Brain microvascular endothelial cell (primary cell): ENCODE results near the gene ARID1A.
A peak's percentile ranks its signal among the peaks of the same experiment; 100 is the strongest.

ENCODE experiments used
- DNase-seq: peaks from one replicate; pipeline ENCODE4 v3.0.0-alpha.2; 2020
- H3K27ac ChIP-seq: fragments of 250-450 bp; sonication (Bioruptor Pico); 2 replicates; pipeline ENCODE4 v1.5.1; 2020; ENCODE audit warnings: mild to moderate bottlenecking, moderate library complexity
- H3K27me3 ChIP-seq: fragments of 250-450 bp; sonication (Bioruptor Pico); replicated peaks from 2 replicates; pipeline ENCODE4 v1.5.1; 2020; ENCODE audit warnings: mild to moderate bottlenecking
- H3K36me3 ChIP-seq: fragments of 250-450 bp; sonication (Bioruptor Pico); replicated peaks from 2 replicates; pipeline ENCODE4 v1.5.1; 2020; ENCODE audit warnings: mild to moderate bottlenecking
- H3K4me3 ChIP-seq: 2 replicates; pipeline ENCODE4 v1.5.1; 2011; ENCODE audit warnings: low read depth, mild to moderate bottlenecking, control low read depth, low read length, moderate library complexity
- CTCF ChIP-seq: IDR thresholded peaks from 2 replicates; pipeline ENCODE4 v1.5.1; 2011; ENCODE audit warnings: low read depth, mild to moderate bottlenecking, moderate library complexity, low read length, control low read depth, inconsistent platforms; ENCODE audit errors: missing control alignments
- in situ Hi-C: cut with HindIII; loops from 2 replicates; pipeline ENCODE4 v1.10.0; 2017; ENCODE audit warnings: low sequenced_read_pairs, low pct_ligation_motif_present

ARID1A gene

GRCh38 chr1:26743426-26744059, 47.7 kb downstream of the ARID1A start:
- no peak for DNase-seq
- peaks cover 39% of the 10 kb centered on the region for H3K36me3 ChIP-seq
- in situ Hi-C loops = no loop called here
- peak overlapping the region; percentile 82 for H3K27ac ChIP-seq
- H3K4me3 ChIP-seq = no peak overlapping the region
- H3K27me3 ChIP-seq = no peaks in the 10 kb centered on the region
- no peak for TF ChIP-seq CTCF

DNA sequence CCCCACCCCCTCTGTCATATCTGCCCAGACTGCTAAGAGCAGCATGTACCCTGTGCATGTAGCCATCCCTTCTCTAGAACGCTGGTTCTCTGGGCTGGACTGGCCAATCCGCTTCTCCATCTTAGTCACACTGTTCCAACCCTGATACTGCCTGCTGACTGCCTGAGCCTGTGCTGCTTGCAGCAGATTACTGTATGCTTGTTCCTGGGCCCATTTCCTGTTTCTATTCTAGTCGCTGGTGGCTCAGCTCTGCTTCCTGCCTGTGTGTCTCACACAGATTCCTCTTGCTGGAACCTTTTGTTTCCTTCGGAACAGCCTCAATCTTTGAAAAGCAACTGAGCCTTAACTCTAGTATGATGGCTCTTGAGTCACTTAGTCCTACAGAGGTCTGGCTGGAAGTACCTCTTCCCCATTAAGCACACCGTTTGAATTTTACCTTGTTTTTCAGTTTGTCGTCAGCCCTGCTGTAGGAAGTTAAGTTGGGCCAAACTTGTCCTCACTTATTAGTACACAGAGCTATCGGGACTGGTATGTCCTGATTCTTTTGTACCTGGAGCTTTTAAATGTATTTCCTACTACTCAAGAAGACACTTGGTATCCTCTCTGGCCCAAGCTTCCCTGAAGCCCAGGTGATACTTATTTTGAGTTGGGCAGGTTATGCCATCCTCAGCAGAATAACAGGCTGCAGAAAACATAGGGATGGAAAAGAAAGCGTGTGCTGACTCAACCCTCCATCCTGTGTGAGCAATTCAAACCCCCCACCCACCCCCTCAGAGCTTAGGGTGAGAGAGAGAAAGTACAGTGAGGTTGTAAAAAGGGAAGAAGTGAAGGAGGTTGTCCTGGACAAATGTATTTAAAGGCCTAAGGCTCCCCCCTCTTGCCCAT, 48.5 kb downstream of the ARID1A start:
- H3K4me3 ChIP-seq = peak overlapping the region; percentile 3
- H3K27me3 ChIP-seq = no peaks in the 10 kb centered on the region
- in situ Hi-C loops = no loop called here
- H3K36me3 ChIP-seq = peaks cover 40% of the 10 kb centered on the region
- TF ChIP-seq CTCF = no peak
- H3K27ac ChIP-seq = peak overlapping the region; percentile 82
- DNase-seq = peak; percentile 96

DNA sequence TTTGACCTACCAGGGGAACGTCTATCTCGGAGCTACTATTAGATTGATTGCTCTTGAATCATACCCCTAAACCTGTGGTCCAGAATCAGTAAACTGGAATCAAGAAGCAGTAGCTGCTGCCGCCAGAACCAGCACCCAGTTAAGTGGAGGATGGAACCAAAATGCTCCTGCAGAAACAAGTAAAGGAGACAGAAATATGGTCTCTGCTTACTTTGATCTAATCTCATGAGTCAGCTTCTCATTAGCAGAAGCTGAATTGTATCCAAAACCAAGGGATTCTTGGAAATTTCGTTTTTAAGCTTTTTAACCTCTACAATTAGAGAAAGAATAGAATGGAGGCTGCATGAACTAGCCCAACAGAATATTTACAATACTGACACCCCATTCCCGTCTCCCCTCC, 49.4 kb downstream of the ARID1A start:
- Histone ChIP-seq H3K27me3 (no peaks in the 10 kb centered on the region), H3K27ac (peak overlapping the region; percentile 82), H3K4me3 (no peak overlapping the region), H3K36me3 (peaks cover 46% of the 10 kb centered on the region)
- DNase-seq = no peak
- in situ Hi-C loops = no loop called here
- no peak for TF ChIP-seq CTCF

- in situ Hi-C loops = no loop called here
- Histone ChIP-seq H3K27ac (no peak overlapping the region), H3K27me3 (no peaks in the 10 kb centered on the region), H3K4me3 (no peak overlapping the region), H3K36me3 (peaks cover 39% of the 10 kb centered on the region)
- no peak for DNase-seq
- no peak for TF ChIP-seq CTCF
Observed at GRCh38 chr1:26747048-26747447, 51.2 kb downstream of the ARID1A start.

DNA sequence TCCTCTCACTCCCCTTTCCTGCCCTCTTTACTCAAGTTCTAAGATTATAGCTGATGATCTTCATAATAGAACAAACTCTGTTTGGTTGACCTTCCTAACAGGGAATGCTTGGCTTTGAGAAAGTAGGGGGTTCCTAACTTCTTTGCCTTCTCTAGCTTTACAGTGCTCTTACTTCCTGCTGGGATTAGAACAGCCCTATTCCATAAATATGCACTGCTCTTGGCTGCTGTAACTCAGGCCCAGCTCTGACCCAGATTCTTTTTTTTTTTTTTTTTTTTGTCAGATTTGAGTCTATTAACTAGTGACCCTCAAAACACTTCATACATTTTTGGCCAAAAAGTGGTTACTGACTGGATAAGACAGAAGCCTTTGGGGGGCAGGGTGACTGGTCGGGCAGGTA, 52.5 kb downstream of the ARID1A start:
- Histone ChIP-seq H3K36me3 (peaks cover 35% of the 10 kb centered on the region), H3K27ac (no peak overlapping the region), H3K4me3 (no peak overlapping the region), H3K27me3 (no peaks in the 10 kb centered on the region)
- no peak for TF ChIP-seq CTCF
- in situ Hi-C loops = no loop called here
- no peak for DNase-seq
